D721Med (cell line): ENCODE results near the gene PTPN7.

Experiments used
- DNase-seq: peaks from one replicate; pipeline ENCODE4 v3.0.0; 2011; ENCODE audit warnings: low spot score; ENCODE audit not compliant: insufficient read length
- FAIRE-seq: peaks from 2 replicates; lab custom pipeline; 2011; peaks lifted over from hg19 to GRCh38; lab: Jason Lieb, UNC
- TF ChIP-seq, protein P1 (sequence below): IDR thresholded peaks from 2 replicates; pipeline ENCODE4 v1.5.1; 2012; ENCODE audit warnings: mild to moderate bottlenecking, control low read depth; ENCODE audit not compliant: insufficient read depth; ENCODE audit errors: missing control alignments

Gene PTPN7

GRCh38 chr1:202131956-202132821, 28.2 kb downstream of the PTPN7 start:
- TF ChIP-seq, protein P1, sequence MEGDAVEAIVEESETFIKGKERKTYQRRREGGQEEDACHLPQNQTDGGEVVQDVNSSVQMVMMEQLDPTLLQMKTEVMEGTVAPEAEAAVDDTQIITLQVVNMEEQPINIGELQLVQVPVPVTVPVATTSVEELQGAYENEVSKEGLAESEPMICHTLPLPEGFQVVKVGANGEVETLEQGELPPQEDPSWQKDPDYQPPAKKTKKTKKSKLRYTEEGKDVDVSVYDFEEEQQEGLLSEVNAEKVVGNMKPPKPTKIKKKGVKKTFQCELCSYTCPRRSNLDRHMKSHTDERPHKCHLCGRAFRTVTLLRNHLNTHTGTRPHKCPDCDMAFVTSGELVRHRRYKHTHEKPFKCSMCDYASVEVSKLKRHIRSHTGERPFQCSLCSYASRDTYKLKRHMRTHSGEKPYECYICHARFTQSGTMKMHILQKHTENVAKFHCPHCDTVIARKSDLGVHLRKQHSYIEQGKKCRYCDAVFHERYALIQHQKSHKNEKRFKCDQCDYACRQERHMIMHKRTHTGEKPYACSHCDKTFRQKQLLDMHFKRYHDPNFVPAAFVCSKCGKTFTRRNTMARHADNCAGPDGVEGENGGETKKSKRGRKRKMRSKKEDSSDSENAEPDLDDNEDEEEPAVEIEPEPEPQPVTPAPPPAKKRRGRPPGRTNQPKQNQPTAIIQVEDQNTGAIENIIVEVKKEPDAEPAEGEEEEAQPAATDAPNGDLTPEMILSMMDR: no peak
- FAIRE-seq (no peak), DNase-seq (peak; percentile 81)

DNA sequence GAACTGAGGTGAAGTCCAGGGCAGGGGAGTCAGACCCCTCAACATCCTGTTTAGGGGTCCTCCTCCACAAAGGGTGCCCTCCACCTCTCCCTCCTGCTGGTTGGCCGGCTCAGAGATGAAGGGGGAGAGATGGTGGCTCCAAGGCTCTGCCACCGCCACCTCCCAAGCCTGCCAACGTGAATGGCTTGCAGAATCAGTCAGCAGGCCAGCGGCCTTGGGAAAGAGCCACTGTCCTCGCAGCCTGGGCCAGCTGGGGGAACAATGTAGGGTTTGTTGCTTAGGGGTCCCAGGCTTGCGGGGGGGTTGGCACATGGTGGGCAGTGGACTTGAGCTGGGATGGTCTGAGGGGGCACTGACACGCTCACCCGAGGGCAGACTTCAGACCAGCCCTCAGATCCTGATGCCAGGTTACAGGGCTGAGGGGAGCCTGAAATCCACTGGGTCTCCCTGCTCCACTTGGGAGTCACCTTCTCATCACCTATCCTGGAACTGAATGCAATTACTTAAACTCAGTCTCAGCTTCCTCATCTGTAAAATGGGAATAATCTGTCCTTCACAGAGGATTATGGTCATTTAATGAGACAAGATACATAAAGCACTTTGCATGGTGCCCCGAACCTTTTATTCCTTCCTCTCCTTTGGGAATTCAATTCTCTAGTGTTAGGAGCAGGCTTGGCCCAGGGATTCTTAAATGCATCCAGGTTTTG, 29.4 kb downstream of the PTPN7 start:
- TF ChIP-seq, protein P1: no peak
- no peak for FAIRE-seq
- DNase-seq: no peak

GRCh38 chr1:202130297-202130721, 30.1 kb downstream of the PTPN7 start:
- TF ChIP-seq, protein P1: no peak
- DNase-seq (no peak), FAIRE-seq (no peak)

DNA sequence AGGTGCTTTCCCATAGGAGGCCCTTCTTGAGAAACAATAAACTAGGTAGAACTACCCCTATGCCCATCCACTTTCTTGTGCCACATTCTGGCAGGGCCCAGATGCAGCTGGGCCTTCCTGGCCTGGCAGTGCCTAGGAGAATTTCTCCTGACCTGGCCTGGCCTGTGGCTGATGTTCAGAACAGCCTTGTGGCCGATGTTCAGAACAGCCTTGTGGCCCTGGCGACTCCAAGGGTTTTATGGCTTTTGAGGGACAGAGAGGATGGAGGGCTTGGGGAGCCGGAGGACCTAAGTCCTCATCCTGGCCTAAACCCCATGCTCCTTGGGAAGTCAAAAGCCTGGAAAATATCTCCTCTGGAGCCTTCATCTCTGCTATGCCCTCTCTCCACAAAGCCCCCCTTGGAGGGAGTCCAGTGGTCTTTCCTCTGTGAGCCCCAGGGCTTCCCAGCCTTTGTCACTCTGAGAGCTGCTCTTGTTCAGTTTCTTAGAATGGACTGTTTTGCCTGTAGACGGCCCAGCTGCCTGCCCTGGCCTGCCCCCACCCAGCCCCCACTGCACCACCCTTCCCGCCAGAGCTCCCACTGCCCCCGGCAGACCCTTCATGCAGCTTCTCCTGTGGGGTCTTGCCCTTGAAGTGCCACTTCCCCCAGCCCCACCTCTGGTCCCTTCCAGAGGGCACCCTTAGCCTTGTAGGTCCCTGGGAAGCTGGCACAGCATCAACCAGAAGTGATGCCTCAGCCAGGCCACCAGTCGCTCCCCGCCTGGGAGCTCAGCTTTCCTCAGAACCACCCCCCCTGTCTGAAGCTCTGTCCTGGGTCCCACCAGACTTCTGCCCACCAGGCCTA, 30.7 kb downstream of the PTPN7 start:
- FAIRE-seq (no peak), DNase-seq (no peak)
- TF ChIP-seq, protein P1: no peak

DNA sequence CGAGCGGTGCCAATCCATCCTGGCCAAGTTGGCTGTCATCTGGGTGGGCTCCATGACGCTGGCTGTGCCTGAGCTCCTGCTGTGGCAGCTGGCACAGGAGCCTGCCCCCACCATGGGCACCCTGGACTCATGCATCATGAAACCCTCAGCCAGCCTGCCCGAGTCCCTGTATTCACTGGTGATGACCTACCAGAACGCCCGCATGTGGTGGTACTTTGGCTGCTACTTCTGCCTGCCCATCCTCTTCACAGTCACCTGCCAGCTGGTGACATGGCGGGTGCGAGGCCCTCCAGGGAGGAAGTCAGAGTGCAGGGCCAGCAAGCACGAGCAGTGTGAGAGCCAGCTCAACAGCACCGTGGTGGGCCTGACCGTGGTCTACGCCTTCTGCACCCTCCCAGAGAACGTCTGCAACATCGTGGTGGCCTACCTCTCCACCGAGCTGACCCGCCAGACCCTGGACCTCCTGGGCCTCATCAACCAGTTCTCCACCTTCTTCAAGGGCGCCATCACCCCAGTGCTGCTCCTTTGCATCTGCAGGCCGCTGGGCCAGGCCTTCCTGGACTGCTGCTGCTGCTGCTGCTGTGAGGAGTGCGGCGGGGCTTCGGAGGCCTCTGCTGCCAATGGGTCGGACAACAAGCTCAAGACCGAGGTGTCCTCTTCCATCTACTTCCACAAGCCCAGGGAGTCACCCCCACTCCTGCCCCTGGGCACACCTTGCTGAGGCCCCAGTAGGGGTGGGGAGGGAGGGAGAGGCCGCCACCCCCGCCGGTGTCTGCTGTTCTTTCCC, 32.4 kb downstream of the PTPN7 start:
- TF ChIP-seq, protein P1: no peak
- FAIRE-seq: no peak
- no peak for DNase-seq

- TF ChIP-seq, protein P1: no peak
- FAIRE-seq: no peak
- no peak for DNase-seq
These were observed 33.3 kb downstream of the PTPN7 start for GRCh38 chr1:202127061-202127460.
